ENCODE measurements around the gene MAP4K5.
"Not testable (repeated sequence)": the region's sequence is repeated elsewhere in the genome, so short reads cannot be mapped to it uniquely, and the experiment has no call there.

MAP4K5 gene

GRCh38 chr14:50531595-50532501 lies 521 bp downstream of the MAP4K5 start:
- DNase-seq: peak; percentile 58

DNA sequence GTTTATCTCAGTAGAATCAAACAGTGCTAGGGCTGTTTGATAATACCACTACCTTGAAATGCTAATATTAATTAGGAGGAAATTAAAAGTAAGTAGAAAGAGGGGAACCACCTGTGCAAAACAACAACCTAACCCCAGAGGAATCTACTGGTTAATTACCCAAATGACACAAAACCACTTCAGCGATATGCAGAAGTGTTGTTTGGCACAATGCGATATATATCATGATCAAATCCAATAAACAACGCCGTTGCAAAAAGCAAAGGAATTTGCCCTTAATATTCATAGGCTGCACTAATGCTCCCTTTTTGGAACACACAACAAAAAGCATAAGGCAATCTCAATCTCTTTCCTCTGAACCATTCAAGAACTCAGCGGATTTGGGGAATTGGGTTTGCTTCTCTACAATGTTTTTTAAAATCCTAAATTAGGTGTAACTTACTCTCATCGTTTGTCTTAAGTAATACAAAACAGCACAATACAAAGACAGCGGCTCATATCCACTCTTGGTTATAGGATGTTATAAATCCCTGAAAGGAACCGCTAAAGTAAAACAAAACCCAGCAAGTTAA lies 1.5 kb downstream of the MAP4K5 start:
- no peak for DNase-seq

- no peak for DNase-seq
Observed at GRCh38 chr14:50530358-50530757, 2.0 kb downstream of the MAP4K5 start.

- no peak for DNase-seq
Observed at GRCh38 chr14:50529288-50530179, 2.8 kb downstream of the MAP4K5 start.

DNA sequence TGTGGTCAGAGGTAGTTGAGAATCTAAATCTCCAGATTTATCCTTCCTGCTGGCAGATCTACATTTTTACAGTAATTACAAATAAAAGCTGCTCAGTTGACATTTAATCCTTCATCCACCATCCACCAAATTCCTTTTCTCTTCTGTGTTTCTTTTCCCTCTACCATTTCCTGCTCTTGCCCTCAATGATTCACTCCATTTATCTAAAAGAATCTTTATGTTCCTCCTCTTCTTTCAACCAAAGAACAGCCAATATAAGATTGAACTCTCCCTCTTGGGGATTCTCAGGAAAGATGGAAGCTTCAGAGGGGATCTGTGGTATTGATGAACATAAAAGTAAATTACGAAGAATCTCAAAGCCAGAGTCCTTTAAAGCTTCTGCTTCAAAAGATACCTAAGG lies 4.4 kb downstream of the MAP4K5 start:
- no peak for DNase-seq

DNA sequence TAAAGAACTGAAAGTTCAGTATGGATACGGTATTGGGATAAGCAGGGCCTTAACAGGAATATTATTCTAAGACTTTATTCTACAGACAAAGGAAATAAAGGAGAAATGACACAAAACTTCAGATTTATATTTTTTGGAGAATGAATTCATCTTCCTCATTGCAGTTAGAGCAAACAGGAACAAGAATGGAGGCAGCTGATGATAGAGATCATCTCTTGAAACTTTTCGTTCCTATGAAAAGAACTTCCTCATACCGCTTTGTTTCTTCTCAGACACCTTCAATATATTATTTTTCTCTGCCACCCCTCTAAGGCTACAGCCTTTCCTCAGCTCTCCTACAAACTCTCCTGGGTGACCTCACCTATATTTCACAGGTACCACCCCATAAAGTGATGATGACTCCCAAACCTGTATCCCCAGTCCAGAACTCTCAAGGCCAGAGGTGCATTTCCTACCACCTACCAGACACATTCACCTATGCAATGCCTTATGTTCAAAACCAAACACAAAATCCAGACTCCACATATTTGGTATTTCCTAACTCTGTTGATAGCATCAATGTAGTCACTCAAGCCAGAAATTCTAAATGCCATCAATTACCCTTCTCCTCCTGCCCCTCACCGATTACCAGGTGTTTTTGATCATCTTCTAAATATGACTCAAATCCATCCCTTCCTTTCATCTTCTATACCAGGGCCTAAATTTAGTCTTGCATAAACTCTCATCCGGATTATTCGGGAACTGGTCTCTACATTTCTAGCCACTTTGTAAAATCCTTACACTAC lies 7.4 kb downstream of the MAP4K5 start:
- DNase-seq: peak; percentile 3

DNA sequence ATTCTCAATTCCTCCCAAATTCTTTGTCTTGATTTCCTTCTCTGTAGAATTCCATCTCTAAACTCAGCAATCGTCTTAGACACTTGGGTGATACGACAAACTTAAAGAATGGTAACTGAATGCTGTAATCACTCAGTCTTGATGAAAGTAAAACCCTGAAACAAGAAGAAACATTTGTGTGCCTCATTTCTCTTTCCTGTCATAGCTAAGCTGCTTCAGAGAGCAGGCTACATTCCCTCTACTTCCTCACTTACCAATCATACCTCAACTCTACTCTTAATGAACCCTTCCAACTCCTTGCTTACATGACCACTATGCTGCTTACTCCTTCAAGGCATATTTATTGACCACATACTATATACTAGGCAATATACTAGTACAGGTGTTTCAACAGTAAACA lies 8.3 kb downstream of the MAP4K5 start:
- no peak for DNase-seq

DNA sequence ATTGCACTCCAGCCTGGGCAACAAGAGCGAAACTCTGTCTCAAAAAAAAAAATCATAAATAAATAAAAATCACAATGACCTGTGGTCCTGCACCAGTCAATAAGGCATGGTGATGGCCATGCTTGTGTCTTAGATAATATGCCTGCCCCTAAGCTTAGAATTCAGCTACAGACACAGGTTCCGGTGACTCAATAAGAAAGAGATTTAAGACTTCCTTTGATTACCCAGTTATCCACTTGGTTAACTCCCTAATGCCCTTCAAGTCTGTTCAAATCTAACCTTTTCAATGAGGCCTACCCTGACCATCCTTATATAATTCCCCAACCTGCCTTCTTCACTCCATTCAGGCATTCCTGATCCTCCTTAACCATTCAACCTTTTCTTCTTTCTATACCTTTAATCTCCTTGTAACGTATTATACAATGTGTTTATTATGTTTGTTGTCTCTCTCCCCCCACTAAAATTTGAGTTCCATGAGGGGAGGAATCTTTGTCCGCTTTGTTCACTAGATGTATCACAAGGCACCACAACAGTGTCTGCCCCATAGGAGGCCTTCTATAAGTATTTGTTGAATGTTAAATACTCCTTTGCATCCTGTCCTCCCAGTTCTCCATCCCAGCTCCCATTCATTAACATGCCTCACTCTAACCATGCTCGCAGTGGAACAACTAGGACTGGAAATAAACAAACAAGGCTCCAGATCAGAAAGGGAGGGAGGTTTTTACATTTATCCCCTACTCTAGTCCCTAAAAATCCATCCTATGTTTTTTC lies 8.9 kb downstream of the MAP4K5 start:
- no peak for DNase-seq

DNA sequence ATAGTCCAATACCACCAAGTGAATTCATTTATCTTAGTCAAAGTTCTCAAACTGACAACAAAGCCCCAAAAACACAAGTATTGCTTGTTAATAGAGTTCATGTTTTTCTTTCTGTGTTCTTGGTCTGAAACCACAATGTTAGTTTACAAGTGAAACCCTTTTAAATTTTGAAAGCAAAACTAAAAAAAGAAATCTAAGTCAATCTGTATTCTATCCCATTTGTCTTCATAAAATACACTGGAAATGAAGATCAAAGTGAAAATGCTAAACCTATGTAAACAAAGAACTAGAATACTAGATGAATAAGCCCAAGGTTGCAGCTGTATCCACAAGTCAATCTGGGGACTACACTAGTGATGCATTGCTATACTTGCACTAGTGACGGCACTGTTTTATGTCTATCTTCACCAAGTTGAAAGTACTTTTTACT lies 10.4 kb downstream of the MAP4K5 start:
- DNase-seq: peak; percentile 84

- peak; percentile 90 for DNase-seq
Observed at GRCh38 chr14:50520947-50521815, 11.2 kb downstream of the MAP4K5 start.

- no peak for DNase-seq
Observed at GRCh38 chr14:50516091-50516490, 16.3 kb downstream of the MAP4K5 start.

GRCh38 chr14:50512463-50512862 lies 19.9 kb downstream of the MAP4K5 start:
- no peak for DNase-seq

- no peak for DNase-seq
Observed at GRCh38 chr14:50510157-50510556, 22.2 kb downstream of the MAP4K5 start.

GRCh38 chr14:50507078-50507477 lies 25.3 kb downstream of the MAP4K5 start:
- DNase-seq: not testable (repeated sequence)

- no peak for DNase-seq
Observed at GRCh38 chr14:50501642-50502041, 30.7 kb downstream of the MAP4K5 start.

DNA sequence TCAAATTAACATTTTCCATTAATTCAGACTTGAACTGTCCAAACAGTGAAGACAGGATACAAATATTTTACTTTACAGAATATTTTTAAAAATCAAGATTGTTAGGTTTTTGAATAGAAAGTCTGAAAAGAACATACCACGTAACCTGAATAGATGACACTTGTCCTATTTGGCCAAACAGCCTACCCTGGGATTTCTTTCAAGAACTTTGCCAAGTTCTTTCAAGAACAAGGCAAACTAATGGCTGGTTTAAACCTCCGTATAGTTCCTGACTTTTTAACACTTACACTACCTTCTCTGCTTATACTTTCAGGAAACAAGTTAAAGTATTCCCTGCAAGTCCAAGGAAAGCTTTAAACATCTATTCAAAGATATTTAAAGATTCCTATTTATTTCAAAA lies 35.0 kb downstream of the MAP4K5 start:
- no peak for DNase-seq

- no peak for DNase-seq
Observed at GRCh38 chr14:50489851-50490250, 42.5 kb downstream of the MAP4K5 start.

GRCh38 chr14:50488521-50488920 lies 43.8 kb downstream of the MAP4K5 start:
- DNase-seq: no peak

DNA sequence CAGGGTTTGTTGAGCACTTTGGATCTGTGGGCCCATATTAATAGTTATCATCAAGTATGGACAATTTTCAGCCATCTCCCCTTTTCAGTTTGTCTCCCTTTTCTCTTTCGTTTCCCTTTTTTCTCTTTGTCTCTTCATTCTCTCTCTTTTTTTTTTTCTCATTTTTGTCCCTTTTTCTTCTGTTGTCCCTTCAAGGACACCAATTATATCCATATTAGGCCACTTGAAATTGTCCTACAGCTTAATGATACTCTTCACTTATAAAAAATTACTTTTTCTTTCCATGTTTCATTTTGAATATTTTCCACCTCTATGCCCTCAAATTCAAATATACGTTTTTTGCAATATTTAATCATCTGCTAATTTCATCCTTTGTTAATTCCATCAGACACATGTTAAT lies 53.3 kb downstream of the MAP4K5 start:
- no peak for DNase-seq

DNA sequence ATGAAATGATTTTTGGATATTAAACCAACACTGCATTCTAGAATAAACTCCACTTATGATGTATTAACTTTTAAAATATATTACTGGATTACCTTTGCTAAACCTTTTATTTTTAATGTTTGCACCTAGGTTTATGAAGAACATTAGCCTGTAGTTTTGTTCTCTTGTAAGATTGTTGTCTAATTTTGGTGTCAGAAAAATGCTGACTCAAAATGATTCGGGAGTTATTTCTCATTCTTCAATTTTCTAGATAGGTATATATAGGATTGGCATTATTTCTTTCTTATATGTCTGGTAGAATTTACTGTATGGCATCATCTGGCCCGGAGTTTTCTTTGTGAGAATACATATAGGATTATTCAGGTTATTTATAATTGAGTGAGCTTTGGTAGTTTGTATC lies 54.6 kb downstream of the MAP4K5 start:
- no peak for DNase-seq

GRCh38 chr14:50476134-50476533 lies 56.2 kb downstream of the MAP4K5 start:
- no peak for DNase-seq
